Medulla oblongata (tissue), 1 donor: ENCODE measurements around the gene GPR153.

Source experiments
- DNase-seq: peaks from one replicate; pipeline ENCODE4 v3.0.0-alpha.2; 2015; ENCODE audit errors: extremely low spot score

The GPR153 gene

GRCh38 chr1:6248932-6249738 is 11.8 kb downstream of the GPR153 start:
- no peak for DNase-seq

DNA sequence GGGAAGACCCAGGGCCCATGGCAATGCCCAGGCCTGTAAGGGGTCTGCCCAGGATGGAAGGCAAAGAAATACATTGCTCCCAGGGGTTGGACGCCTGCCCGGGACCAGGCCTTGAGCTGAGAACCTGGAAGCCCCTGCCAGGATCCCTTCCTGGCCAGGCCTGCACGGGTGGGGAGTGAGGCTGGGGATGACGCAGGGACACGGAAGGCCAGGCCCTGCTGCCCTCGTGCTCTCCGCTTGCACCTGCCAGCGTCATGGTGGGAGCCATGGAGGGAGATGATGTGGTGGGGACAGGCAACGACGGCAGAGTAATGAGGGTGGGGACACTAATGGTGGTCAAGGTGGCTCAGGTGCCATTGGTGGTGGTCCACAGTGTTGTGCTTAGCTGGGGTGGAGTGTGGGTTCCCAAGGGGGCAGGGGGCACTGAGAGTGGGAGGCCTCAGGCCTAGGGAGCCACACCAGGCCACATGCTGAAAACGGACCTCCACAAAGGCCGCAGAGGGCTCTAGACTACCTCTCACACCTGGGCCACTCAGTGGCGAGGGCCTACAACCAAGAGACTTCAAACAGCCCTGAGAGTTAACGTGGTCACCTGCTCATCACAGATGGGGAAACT is 12.6 kb downstream of the GPR153 start:
- no peak for DNase-seq

DNA sequence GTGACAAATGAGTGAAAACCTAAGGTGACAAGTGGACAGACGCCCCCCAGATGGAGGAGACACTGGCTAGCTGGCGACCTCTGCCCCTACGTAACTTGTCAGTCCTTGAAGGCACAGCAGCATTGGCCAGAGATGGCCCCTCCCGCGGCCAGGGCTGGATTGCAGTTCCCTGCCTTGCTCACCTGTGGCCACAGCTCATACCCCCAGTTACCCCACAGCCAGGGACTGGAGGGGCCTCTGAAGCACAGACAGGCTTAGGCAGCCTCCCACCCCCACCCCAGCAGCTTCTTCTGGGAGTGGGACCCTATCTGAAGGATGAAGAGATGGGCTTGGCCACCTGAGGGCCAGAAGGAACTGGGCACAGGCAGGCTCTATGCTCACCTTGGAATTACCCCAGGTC is 13.2 kb downstream of the GPR153 start:
- no peak for DNase-seq

GRCh38 chr1:6246497-6247467 is 14.1 kb downstream of the GPR153 start:
- peak; percentile 77 for DNase-seq

DNA sequence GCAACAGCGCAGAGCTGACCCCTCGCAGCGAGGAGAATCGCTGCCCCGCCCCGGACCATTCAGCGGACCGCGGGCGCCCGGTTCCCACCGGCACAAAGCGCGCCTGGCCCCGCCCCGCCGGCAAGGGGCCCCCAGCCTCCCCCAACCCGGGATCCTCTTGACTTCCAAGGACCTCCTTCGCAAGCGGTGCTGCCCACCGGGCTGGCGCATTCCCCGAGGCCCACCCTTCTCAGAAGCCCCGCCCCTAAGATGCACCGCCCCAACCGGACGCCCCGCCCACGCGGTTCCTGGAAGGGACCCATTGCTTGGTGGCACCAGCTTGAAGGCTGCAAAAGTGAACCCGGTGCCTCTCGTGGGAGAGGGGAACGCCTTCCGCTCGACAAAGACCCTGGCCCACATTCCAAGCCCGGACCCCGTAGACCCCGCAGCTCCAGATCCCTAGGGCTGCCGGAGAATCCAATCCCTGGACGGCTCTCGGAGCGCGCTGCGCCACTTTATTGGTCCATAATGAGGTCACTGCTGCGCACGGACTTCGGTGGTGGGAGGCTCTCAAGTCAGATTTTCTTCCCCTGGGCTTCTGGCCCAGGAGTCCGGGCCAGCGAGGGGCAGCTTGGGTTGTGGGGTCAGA is 14.9 kb downstream of the GPR153 start:
- no peak for DNase-seq

GRCh38 chr1:6245086-6245868 is 15.6 kb downstream of the GPR153 start:
- peak; percentile 75 for DNase-seq

- no peak for DNase-seq
These were observed 16.4 kb downstream of the GPR153 start for GRCh38 chr1:6244401-6245049.

GRCh38 chr1:6243993-6244392 is 16.9 kb downstream of the GPR153 start, which contains the start of gene HES3:
TSS of gene HES3 (plus strand) at chr1:6244179. CDS start at chr1:6244366, 187 bp downstream.
- DNase-seq, result no peak

GRCh38 chr1:6243053-6243834 is 17.7 kb downstream of the GPR153 start:
- DNase-seq, result no peak

GRCh38 chr1:6241887-6242740 is 18.8 kb downstream of the GPR153 start:
- DNase-seq, result no peak

- no peak for DNase-seq
These were observed 19.6 kb downstream of the GPR153 start for GRCh38 chr1:6241107-6241886.

DNA sequence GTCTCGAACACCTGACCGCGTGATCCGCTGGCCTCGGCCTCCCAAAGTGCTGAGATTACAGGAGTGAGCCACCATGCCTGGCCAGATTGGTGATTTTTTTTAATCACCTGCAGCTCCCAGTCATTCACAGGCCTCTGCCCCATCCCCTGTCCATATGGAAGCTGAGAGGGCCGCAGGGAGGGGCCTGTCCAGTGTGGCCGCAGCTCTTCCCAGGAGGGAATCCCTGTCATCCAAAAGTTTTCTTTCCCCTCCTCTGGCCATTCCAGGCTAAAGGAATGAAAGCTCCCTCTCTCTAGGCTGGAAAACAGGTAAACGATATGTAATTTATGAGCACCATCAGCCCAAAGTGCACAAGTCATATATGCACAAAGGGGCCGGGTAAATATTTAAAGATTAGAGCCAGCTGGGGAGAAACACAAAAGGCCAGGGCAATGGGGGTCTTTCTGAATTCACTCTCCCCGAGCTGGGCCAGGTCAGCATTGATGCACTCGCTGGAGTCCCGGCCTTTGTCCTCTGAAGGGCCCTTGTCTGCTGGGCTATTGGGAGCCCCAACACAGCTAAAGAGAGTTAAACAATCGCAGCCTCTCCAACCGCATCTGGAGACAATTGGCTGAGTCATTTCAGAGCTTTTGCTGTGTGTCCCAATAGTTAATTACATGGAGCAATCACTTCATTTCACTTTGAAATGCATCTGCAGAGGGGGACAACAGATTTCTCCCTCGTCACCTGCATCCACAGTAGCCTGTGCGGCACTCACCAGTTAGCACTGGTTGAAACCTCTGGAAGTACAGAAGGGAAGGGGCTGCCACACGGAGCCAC is 20.7 kb downstream of the GPR153 start:
- DNase-seq, result no peak

- no peak for DNase-seq
These were observed 21.6 kb downstream of the GPR153 start for GRCh38 chr1:6239213-6239752.

GRCh38 chr1:6237093-6237492 is 23.8 kb downstream of the GPR153 start:
- DNase-seq, result no peak

- no peak for DNase-seq
These were observed 25.6 kb downstream of the GPR153 start for GRCh38 chr1:6235296-6235677.

DNA sequence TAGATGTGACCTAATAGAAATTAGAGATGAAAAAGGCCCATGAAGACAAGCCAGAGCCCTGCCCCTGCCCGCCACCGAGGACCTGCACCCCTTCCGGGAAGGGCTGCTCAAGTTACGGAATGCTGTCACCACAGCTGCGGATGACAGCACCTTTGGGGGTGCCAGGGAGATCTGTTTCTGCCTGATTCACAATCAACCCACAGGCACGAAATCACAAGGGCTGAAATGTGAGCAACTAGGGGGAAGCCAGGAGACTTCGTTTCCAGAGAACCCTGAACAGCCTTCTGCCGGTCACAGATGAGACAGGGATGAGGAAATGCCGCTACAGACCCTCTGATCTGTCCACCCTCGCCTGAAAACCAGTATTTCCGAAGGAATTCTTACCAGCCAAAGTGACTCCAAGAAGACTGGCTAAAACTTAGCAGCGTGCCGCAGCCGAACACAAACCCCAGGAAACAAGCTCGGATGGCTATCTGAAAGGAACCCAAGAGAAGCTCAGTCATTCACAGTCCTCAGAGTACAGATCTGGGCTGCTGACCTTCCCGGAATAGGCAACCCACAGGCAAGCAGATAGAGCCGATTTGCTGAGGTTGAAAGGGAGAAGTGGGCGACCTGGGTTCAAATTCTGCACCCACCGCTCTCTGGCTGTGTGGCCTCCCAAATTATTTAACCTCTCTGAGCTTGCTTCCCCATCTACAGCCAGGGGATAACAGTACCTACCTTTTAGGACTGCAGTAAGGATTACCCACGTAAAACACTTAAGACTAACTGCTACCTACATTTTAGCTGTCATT is 26.2 kb downstream of the GPR153 start:
- DNase-seq, result no peak
